Neural progenitor cell (in vitro differentiated cells): ENCODE results near the gene PLAAT2.
"Not testable (repeated sequence)": the region's sequence is repeated elsewhere in the genome, so short reads cannot be mapped to it uniquely, and the experiment has no call there.

Experiments
- CTCF ChIP-seq: fragments of 200-600 bp; sonication (generic); IDR thresholded peaks from 2 replicates; pipeline ENCODE4 v1.5.1; 2017; ENCODE audit warnings: antibody characterized with exemption, mild to moderate bottlenecking
- EZH2 ChIP-seq: fragments of 200-600 bp; sonication (generic); IDR thresholded peaks from 2 replicates; pipeline ENCODE4 v1.6.1; 2017; ENCODE audit warnings: antibody characterized with exemption, mild to moderate bottlenecking, moderate library complexity
- EZH2phosphoT487 ChIP-seq: fragments of 200-600 bp; sonication (generic); IDR thresholded peaks from 2 replicates; pipeline ENCODE4 v1.6.1; 2017; ENCODE audit warnings: antibody characterized with exemption

GRCh38 chr11:63602290-63603179, 39.4 kb upstream of the PLAAT2 start:
- not testable (repeated sequence) for TF ChIP-seq CTCF, EZH2, EZH2phosphoT487
